GM12891 (cell line): ENCODE results near the gene PACSIN1.

Source experiments
- DNase-seq: peaks from one replicate; pipeline ENCODE4 v3.0.0; 2011; ENCODE audit warnings: low spot score; ENCODE audit not compliant: insufficient read length
- FAIRE-seq: peaks from 2 replicates; lab custom pipeline; 2011; peaks lifted over from hg19 to GRCh38; lab: Jason Lieb, UNC
- PAX5 ChIP-seq: IDR thresholded peaks from 2 replicates; pipeline ENCODE4 v1.6.1; 2011; ENCODE audit warnings: low read length, moderate library complexity, mild to moderate bottlenecking; ENCODE audit not compliant: insufficient read depth, severe bottlenecking
- POLR2A ChIP-seq: IDR thresholded peaks from 2 replicates; pipeline ENCODE4 v1.6.1; 2011; ENCODE audit warnings: low read depth, low read length, control low read depth
- POLR2AphosphoS5 ChIP-seq: IDR thresholded peaks from 2 replicates; pipeline ENCODE4 v1.6.1; 2011; ENCODE audit warnings: low read depth, low read length, control low read depth
- POU2F2 ChIP-seq: IDR thresholded peaks from 2 replicates; pipeline ENCODE4 v1.6.1; 2011; ENCODE audit warnings: low read depth, mild to moderate bottlenecking, control low read depth, low read length, moderate library complexity
- SPI1 ChIP-seq: IDR thresholded peaks from 2 replicates; pipeline ENCODE4 v1.6.1; 2011; ENCODE audit warnings: low read depth, low read length, control low read depth
- TAF1 ChIP-seq: IDR thresholded peaks from 2 replicates; pipeline ENCODE4 v1.6.1; 2011; ENCODE audit warnings: low read depth, low read length, control low read depth

Gene PACSIN1

GRCh38 chr6:34549804-34550202 lies 83.9 kb downstream of the PACSIN1 start:
- TF ChIP-seq POLR2A (no peak), SPI1 (no peak), PAX5 (no peak), TAF1 (no peak), POU2F2 (no peak), POLR2AphosphoS5 (no peak)
- FAIRE-seq (no peak), DNase-seq (no peak)

GRCh38 chr6:34551720-34552119 lies 85.8 kb downstream of the PACSIN1 start:
- FAIRE-seq (no peak), DNase-seq (no peak)
- TF ChIP-seq POU2F2 (no peak), POLR2A (no peak), POLR2AphosphoS5 (no peak), PAX5 (no peak), SPI1 (no peak), TAF1 (no peak)

GRCh38 chr6:34552620-34553019 lies 86.7 kb downstream of the PACSIN1 start:
- FAIRE-seq, result no peak
- no peak for TF ChIP-seq SPI1
- no peak for TF ChIP-seq POU2F2
- TF ChIP-seq POLR2AphosphoS5, result no peak
- TF ChIP-seq PAX5, result no peak
- TF ChIP-seq POLR2A, result no peak
- no peak for TF ChIP-seq TAF1

GRCh38 chr6:34553146-34553545 lies 87.3 kb downstream of the PACSIN1 start:
- FAIRE-seq (no peak), DNase-seq (no peak)
- no peak for TF ChIP-seq POLR2AphosphoS5
- TF ChIP-seq POU2F2, result no peak
- TF ChIP-seq SPI1, result no peak
- TF ChIP-seq POLR2A, result no peak
- TF ChIP-seq PAX5, result no peak
- TF ChIP-seq TAF1, result no peak

More at GRCh38 chr6:34552620-34553019, 86.7 kb downstream of the PACSIN1 start:
- DNase-seq, result no peak

- FAIRE-seq (no peak), DNase-seq (no peak)
- no peak for TF ChIP-seq POLR2AphosphoS5
- no peak for TF ChIP-seq TAF1
- no peak for TF ChIP-seq POLR2A
- no peak for TF ChIP-seq POU2F2
- TF ChIP-seq SPI1, result no peak
These were observed 87.9 kb downstream of the PACSIN1 start for GRCh38 chr6:34553750-34554149.

GRCh38 chr6:34554291-34555006 lies 88.6 kb downstream of the PACSIN1 start:
- TF ChIP-seq POLR2AphosphoS5 (no peak), POU2F2 (no peak), TAF1 (no peak), PAX5 (no peak), SPI1 (no peak), POLR2A (no peak)
- FAIRE-seq, result no peak
- DNase-seq, result no peak

GRCh38 chr6:34555007-34555322 lies 89.1 kb downstream of the PACSIN1 start:
- peak; percentile 58 for FAIRE-seq
- no peak for TF ChIP-seq POLR2A
- no peak for TF ChIP-seq PAX5
- TF ChIP-seq POLR2AphosphoS5, result no peak
- TF ChIP-seq SPI1, result 0 out of 2 replicates have a peak, but pooled peaks have one; percentile 15
- no peak for TF ChIP-seq TAF1
- no peak for DNase-seq

GRCh38 chr6:34555328-34555727 lies 89.5 kb downstream of the PACSIN1 start:
- no peak for DNase-seq
- FAIRE-seq, result no peak
- TF ChIP-seq TAF1, result no peak
- no peak for TF ChIP-seq POLR2AphosphoS5
- no peak for TF ChIP-seq SPI1
- no peak for TF ChIP-seq POLR2A

- TF ChIP-seq SPI1, result no peak
- DNase-seq (no peak), FAIRE-seq (no peak)
These were observed 90.2 kb downstream of the PACSIN1 start, which contains the start of gene SPDEF for GRCh38 chr6:34556031-34556471. TSS of gene SPDEF (minus strand) at chr6:34556329. CDS start at chr6:34544455, 11,874 bp downstream.

GRCh38 chr6:34556493-34556892 lies 90.6 kb downstream of the PACSIN1 start:
- TF ChIP-seq POU2F2 (no peak), TAF1 (no peak), POLR2AphosphoS5 (no peak), SPI1 (no peak), PAX5 (no peak), POLR2A (no peak)
- DNase-seq, result no peak
- FAIRE-seq, result no peak
